BE2C (cell line): ENCODE results near the gene SYCP3.

ENCODE experiments used
- DNase-seq: peaks from one replicate; pipeline ENCODE4 v3.0.0-alpha.2; 2020
- H3K27me3 ChIP-seq: fragments of 250-450 bp; sonication (Bioruptor Pico); 2 replicates; pipeline ENCODE4 v1.5.1; 2020; ENCODE audit warnings: mild to moderate bottlenecking
- H3K36me3 ChIP-seq: fragments of 250-450 bp; sonication (Bioruptor Pico); 2 replicates; pipeline ENCODE4 v1.5.1; 2020; ENCODE audit warnings: mild to moderate bottlenecking
- H3K4me1 ChIP-seq: fragments of 250-450 bp; sonication (Bioruptor Pico); 2 replicates; pipeline ENCODE4 v1.5.1; 2020
- H3K4me3 ChIP-seq: 2 replicates; pipeline ENCODE4 v1.5.1; 2011; ENCODE audit warnings: low read depth, low read length
- H3K9me3 ChIP-seq: fragments of 250-450 bp; sonication (Bioruptor Pico); 2 replicates; pipeline ENCODE4 v1.5.1; 2020
- CTCF ChIP-seq: IDR thresholded peaks from 2 replicates; pipeline ENCODE4 v1.5.1; 2012; ENCODE audit warnings: mild to moderate bottlenecking, low read depth, low read length

SYCP3 gene

DNA sequence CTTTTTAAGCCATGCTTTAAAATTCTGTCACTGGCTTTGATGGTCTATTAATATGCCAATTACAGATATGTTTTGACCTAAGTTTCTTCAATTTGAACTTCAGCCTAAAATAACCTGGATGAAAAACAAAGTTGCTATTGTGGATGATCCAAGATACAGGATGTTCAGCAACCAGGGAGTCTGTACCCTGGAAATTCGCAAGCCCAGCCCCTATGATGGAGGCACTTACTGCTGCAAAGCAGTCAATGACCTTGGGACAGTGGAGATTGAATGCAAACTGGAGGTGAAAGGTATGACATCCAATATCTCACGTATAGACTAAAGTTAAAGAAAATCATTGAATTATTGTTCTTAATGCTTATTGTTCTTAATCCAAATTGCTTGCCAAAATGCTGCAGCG, 59.0 kb downstream of the SYCP3 start:
- H3K4me3 ChIP-seq, result no peak overlapping the region
- no peaks in the 10 kb centered on the region for H3K9me3 ChIP-seq
- no peak for DNase-seq
- no peaks in the 10 kb centered on the region for H3K36me3 ChIP-seq
- H3K27me3 ChIP-seq, result no peaks in the 10 kb centered on the region
- no peaks in the 10 kb centered on the region for H3K4me1 ChIP-seq
- TF ChIP-seq CTCF, result no peak
